Cerebellar cortex (tissue), 1 donor: ENCODE results near the gene PLCB1.
"Not testable (repeated sequence)": the region's sequence is repeated elsewhere in the genome, so short reads cannot be mapped to it uniquely, and the experiment has no call there.

ENCODE experiments used
- DNase-seq: peaks from one replicate; pipeline ENCODE4 v3.0.0-alpha.2; 2015; ENCODE audit warnings: low spot score

PLCB1 gene

GRCh38 chr20:8545212-8545611 is 413.1 kb downstream of the PLCB1 start:
- DNase-seq, result no peak

- no peak for DNase-seq
These were observed 415.1 kb downstream of the PLCB1 start for GRCh38 chr20:8547035-8547650.

DNA sequence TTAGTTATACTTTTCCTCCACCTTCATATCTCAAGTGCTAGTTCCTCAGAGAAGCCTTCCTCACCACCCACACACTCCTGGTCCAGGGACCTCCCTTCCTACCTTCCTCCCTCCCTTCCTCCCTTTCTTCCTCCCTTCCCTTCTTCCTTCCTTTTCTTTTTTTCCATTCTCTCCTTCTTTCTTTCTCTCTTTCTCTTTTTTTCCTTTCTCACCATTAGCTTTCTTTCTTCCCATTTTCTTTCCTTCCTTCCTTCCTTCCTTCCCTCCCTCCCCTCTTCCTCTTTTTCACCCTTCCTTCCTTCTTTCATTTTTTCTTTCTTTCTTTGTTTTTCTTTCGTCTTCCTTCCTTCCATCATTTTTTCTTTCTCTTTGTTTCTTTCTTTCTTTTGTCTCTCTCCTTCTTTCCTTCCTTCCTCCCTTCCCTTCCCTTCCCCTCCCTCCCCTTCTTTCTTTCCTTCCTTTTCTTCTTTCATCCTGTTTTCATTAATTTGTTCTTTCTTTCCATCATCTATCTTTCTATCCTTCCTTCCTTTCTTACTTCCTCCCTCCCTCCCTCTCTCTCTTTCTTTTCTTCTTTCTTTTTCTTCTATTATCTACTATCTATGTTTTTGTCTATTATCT is 416.0 kb downstream of the PLCB1 start:
- no peak for DNase-seq

- DNase-seq, result no peak
These were observed 417.1 kb downstream of the PLCB1 start for GRCh38 chr20:8549192-8549591.

DNA sequence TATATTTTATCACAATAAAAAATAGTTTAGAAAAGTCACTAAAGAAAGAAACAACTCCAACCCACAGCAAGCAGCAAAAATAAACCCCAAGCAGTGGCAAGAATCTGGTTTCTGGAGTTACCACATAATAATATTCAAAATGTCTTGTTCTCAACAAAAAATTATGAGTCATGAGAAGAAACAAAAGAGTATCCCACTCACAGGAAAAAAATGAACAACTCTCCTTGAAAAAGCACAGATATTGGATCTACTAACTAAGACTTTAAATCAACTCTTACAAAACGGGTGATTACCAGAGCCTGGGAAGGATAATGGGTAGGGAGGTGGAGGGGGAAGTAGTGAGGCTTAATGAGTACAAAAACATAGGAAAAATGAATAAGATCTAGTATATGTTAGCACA is 425.6 kb downstream of the PLCB1 start:
- no peak for DNase-seq

DNA sequence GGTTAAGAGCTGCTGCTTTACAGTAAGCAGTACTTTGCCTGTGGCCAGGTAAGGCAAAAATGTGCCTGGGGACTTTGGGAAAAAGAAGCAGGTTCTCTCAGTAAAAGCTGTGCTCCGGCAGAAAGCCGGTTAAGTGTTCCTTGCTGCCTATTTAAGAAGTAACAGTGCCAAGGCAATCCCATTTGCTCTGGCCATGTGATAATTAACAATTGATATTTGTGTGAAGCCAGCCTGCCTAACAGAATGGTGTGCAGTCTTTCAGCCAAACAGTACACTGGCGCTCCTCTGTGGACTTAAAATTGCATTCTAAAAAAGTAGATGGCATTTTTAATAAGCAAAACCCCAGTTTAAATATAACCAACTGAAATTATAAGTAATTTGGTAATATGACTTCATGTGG is 430.3 kb downstream of the PLCB1 start:
- DNase-seq, result no peak

DNA sequence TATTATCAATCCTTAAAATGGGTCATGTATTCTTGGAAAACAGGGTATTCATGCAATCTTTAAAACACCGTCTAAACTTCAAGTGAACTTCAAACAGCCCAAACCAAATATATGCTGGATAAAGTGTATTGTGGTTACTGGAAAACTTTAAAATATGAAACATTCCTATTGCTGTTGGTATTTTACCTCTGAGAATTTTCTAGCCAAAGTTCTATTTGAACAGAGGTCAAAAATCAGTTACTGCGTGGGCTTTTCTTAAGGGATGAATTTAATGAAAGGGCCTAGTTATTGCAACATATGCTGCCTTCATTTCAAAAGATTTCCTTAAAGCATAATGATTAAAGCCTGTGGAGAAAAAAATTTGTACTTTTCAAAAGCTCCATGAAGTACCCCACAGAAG is 436.0 kb downstream of the PLCB1 start:
- no peak for DNase-seq

DNA sequence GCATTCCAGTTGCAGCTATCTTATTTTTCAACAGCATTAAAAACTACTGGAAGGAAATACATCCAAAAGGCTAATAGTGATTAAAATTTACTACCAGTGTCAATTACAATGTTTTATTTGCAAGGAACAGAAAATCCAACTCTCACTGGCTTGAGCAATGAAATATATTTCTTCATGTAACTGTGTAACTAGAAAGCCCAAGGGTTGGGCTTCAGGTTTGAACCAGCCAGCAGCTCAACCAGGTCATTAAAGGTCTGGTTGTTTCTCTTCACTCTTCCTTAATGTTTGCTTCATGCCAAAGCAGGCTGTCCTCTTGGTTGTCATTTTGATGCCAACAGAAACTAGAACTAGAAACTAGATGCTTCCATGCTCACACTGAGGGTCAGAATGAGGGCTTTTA is 437.7 kb downstream of the PLCB1 start:
- DNase-seq, result no peak

DNA sequence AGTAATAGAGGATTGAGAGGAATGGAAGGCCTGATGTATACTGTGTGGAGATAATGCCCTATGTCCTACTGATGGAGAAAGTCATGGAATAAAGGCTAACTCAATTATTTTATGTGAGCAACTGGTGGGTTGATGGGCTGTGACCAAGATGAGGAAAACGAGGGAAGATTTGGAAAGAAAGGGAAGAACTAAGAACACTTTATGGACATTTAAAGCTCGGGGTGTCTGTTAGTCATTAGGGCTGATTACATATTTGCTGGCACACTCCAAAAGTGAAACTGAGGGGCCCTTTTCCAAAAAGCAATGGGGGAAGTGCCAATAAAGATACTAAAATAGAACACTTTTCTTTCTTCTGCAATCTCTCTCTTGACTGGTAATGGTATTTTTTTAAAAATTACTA is 439.5 kb downstream of the PLCB1 start:
- DNase-seq, result no peak

DNA sequence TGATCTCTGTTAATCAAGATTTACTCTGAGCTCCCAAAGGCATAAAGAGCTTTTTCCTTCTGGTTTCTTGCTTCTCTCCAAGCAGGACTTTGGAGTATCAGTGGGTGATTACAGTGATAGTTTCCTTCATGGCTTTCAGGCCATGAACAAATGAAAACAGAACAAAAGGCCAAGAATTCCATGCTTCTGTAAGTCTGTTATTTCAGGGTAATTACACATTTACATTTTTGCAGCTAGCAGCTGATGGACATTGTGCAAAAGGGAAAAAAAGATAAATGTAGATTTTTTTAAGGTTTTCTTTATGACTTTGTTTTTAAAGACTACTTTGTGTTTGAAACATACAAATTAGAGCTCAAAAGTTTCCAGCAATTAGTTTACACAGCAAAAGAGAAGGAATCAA is 441.6 kb downstream of the PLCB1 start:
- DNase-seq, result no peak

GRCh38 chr20:8575114-8575513 is 443.0 kb downstream of the PLCB1 start:
- DNase-seq, result no peak

- no peak for DNase-seq
These were observed 446.2 kb downstream of the PLCB1 start for GRCh38 chr20:8578161-8578865.

- DNase-seq, result no peak
These were observed 447.0 kb downstream of the PLCB1 start for GRCh38 chr20:8579035-8579434.

DNA sequence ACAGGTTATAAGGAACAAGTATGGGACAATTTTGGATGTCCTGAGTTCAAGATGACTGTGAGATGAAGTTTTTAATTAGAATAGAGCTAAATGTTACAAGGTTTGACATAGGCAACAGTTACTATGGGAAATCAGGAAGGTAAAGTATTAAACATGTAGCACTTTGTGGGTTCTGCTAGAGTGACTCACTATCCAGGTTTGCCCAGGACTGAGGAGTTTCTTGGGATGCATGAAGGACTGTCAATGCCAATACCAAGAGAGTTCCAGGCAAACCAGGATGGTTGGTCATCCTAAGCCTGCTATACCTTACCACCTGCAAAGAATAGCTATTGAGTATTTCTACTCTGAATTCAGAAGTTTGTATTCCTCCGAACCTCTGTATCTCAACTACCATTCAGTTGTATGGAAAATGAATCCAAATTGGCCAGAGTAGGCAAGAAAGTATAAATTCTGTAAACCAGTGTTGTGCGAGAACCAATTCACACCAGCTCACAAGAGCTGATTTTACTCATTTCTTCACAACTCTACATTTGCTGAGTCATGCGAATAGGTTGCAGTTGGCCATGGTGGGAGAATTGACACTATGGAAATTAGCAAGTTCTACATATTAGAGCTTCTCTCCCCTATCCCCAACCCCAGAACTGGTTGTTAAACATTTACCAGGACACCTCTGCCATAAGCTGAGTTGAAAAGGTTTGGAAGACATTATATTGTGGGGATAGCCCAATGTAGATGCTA is 449.5 kb downstream of the PLCB1 start:
- no peak for DNase-seq

DNA sequence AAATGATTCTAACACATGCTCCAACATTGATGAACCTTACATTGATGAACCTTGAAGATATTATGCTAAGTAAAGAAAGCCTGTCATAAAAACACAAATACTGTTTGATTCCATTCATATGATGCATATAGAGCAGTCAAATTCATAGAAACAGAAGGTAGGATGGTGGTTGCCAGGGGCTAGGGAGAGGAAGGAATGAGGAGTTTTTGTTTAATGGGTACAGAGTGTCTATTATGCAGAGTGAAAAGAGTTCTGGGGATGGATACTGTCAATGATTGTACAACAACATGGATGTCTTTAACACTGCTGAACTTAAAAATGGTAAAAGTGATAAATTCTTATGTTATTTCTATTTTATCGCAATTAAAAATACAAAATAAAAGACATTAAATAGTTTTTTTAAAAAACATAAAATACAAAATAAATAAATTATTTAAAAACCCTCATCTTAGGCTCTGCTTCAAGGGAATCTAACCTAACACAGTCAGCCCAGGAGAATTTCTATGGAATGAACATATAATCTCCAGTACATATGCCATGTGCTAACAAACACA is 451.0 kb downstream of the PLCB1 start:
- no peak for DNase-seq

- DNase-seq, result no peak
These were observed 451.5 kb downstream of the PLCB1 start for GRCh38 chr20:8583566-8584043.

GRCh38 chr20:8587251-8587650 is 455.2 kb downstream of the PLCB1 start:
- DNase-seq, result no peak

DNA sequence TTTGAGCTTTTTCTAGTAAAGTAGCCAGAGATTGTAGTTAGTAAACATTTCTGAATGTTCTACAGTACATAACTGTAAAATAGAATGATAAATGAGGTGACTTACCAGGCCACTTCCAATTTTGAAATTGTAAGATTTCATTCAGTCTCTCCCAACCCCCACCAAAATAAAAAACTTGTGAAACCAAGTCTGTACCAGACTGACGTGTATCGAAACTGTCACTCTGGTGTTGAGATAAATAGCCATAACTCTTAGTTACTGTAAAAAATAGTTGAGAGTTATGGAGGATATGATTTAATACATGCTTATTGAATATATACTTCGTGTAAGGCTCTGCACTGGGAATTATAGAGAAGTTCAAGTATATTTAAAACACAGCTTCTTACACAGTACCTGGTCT is 455.7 kb downstream of the PLCB1 start:
- DNase-seq, result no peak

- no peak for DNase-seq
These were observed 457.9 kb downstream of the PLCB1 start for GRCh38 chr20:8589956-8590355.

- DNase-seq, result not testable (repeated sequence)
These were observed 469.0 kb downstream of the PLCB1 start for GRCh38 chr20:8600910-8601541.

GRCh38 chr20:8601542-8601912 is 469.5 kb downstream of the PLCB1 start:
- no peak for DNase-seq
